Peyer's patch (tissue), 4 donors: ENCODE measurements around the gene CHAC2.

Experiments
- CTCF ChIP-seq, 6 experiments: fragments of 450-650 bp in 4 of 6; fragments of 200-600 bp in 2 of 6; sonication (generic) in 1 of 6; IDR thresholded peaks; one replicate each; pipeline ENCODE4 v1.5.1; 2017 to 2019; ENCODE audit warnings: antibody characterized with exemption in 6 of 6, mild to moderate bottlenecking in 3 of 6, moderate library complexity in 1 of 6
- POLR2A ChIP-seq, 2 donors: fragments of 450-650 bp; IDR thresholded peaks; one replicate each; pipeline ENCODE4 v1.5.1; 2017; ENCODE audit warnings: antibody characterized with exemption in 2 of 2, mild to moderate bottlenecking in 2 of 2, moderate library complexity in 2 of 2

- TF ChIP-seq CTCF (IDR thresholded peaks at IDR 0.05) (peak; percentile 18 to 72 (median 57)), POLR2A (IDR thresholded peaks at IDR 0.05) (no peak)
Observed at GRCh38 chr2:53767405-53768241, at the start of gene CHAC2.
